PC-3 (cell line): Measurements from ENCODE around the gene LSM5. TPM values are rescaled to one million over a fixed set of nuclear protein-coding genes. Genes with fewer than 3 reads are reported as not detected.

Source experiments
- ATAC-seq: fragments of 200-7000 bp; cut with Tn5 transposase; 2 replicates; pipeline ENCODE4 v1.9.1; 2020; ENCODE audit warnings: mild to moderate bottlenecking, moderate library complexity
- BruUV-seq: library from RNA; stranded (reverse); fragments of 400-500 nt; replicated peaks from 2 replicates; lab custom pipeline; 2021; lab: Mats Ljungman, UMichigan
- CTCF ChIA-PET: fragments of 300-600 bp; sonication (Branson Sonifier 250); formaldehyde crosslinking; loops from one replicate; lab custom pipeline; 2022; ENCODE audit warnings: antibody characterized with exemption; lab: Charles Lee
- POLR2A ChIA-PET: fragments of 300-600 bp; sonication (Branson Sonifier 250); formaldehyde crosslinking; loops from one replicate; lab custom pipeline; 2022; ENCODE audit warnings: antibody characterized with exemption; ENCODE audit not compliant: unreplicated experiment; lab: Charles Lee
- DNase-seq: peaks from one replicate; pipeline ENCODE4 v3.0.0-alpha.2; 2015
- H2AFZ ChIP-seq: fragments of 300-600 bp; sonication (generic); 2 replicates; pipeline ENCODE4 v1.6.0; 2016; ENCODE audit warnings: antibody characterized with exemption, low read length
- H3F3A ChIP-seq: fragments of 300-600 bp; sonication (generic); one replicate; pipeline ENCODE4 v1.6.0; 2017; ENCODE audit warnings: antibody characterized with exemption, low read length, control low read depth, mild to moderate bottlenecking; ENCODE audit not compliant: unreplicated experiment
- H3K27ac ChIP-seq: fragments of 300-600 bp; sonication (generic); 2 replicates; pipeline ENCODE4 v1.5.1; 2016; ENCODE audit warnings: mild to moderate bottlenecking, low read length
- H3K27me3 ChIP-seq: fragments of 300-600 bp; sonication (generic); 2 replicates; pipeline ENCODE4 v1.6.1; 2016; ENCODE audit warnings: low read length, mixed read lengths
- H3K36me3 ChIP-seq: fragments of 300-600 bp; sonication (generic); 2 replicates; pipeline ENCODE4 v1.6.1; 2016; ENCODE audit warnings: low read depth, mixed run types, low read length, mixed read lengths
- H3K4me1 ChIP-seq: fragments of 300-600 bp; sonication (generic); 2 replicates; pipeline ENCODE4 v1.5.1; 2016; ENCODE audit warnings: low read length; ENCODE audit not compliant: insufficient read depth
- H3K4me2 ChIP-seq: fragments of 300-600 bp; sonication (generic); 2 replicates; pipeline ENCODE4 v1.6.0; 2016; ENCODE audit warnings: low read length
- H3K4me3 ChIP-seq: fragments of 300-600 bp; sonication (generic); 2 replicates; pipeline ENCODE4 v1.5.1; 2016; ENCODE audit warnings: mild to moderate bottlenecking, low read length, mixed read lengths
- H3K79me2 ChIP-seq: fragments of 300-600 bp; sonication (generic); 2 replicates; pipeline ENCODE4 v1.6.1; 2017; ENCODE audit warnings: low read length, mixed read lengths
- H3K9ac ChIP-seq: fragments of 300-600 bp; sonication (generic); 2 replicates; pipeline ENCODE4 v1.6.0; 2016; ENCODE audit warnings: mild to moderate bottlenecking, low read length
- H3K9me2 ChIP-seq: fragments of 300-600 bp; sonication (generic); replicated peaks from 2 replicates; pipeline ENCODE4 v1.6.1; 2016; ENCODE audit warnings: mixed run types, low read length, mixed read lengths
- H3K9me3 ChIP-seq: fragments of 300-600 bp; sonication (generic); 2 replicates; pipeline ENCODE4 v1.6.1; 2016; ENCODE audit warnings: low read length, mixed read lengths
- H4K20me1 ChIP-seq: fragments of 300-600 bp; sonication (generic); 2 replicates; pipeline ENCODE4 v1.6.1; 2016; ENCODE audit warnings: low read length, mixed read lengths
- EZH2 ChIP-seq: fragments of 300-600 bp; sonication (generic); IDR thresholded peaks from one replicate; pipeline ENCODE4 v1.6.1; 2017; ENCODE audit warnings: antibody characterized with exemption, mild to moderate bottlenecking, low read length; ENCODE audit not compliant: unreplicated experiment
- EZH2phosphoT487 ChIP-seq: fragments of 300-600 bp; sonication (generic); IDR thresholded peaks from 2 replicates; pipeline ENCODE4 v1.6.1; 2018; ENCODE audit warnings: mild to moderate bottlenecking, antibody characterized with exemption, low read length, borderline replicate concordance
- intact Hi-C: fragments of 100-400 bp; cut with micrococcal nuclease; formaldehyde crosslinking; loops from 2 replicates; pipeline ENCODE4 v1.9.0; 2023
- total RNA-seq: library from RNA; depleted of rRNA; stranded (reverse); fragments of >200 nt; gene quantifications from 2 replicates; pipeline ENCODE4 v1.2.3, GENCODE V29; 2014
- TF ChIP-seq, protein P1 (sequence below): fragments of 300-600 bp; sonication (generic); conservative IDR thresholded peaks from 2 replicates; pipeline ENCODE4 v1.5.1; 2017; ENCODE audit warnings: antibody characterized with exemption, low read depth, mild to moderate bottlenecking, low read length

LSM5 gene
- total RNA-seq, 1 experiment from 2014 or later: 24.8 TPM

- TF ChIP-seq EZH2: no peak
- TF ChIP-seq, protein P1, sequence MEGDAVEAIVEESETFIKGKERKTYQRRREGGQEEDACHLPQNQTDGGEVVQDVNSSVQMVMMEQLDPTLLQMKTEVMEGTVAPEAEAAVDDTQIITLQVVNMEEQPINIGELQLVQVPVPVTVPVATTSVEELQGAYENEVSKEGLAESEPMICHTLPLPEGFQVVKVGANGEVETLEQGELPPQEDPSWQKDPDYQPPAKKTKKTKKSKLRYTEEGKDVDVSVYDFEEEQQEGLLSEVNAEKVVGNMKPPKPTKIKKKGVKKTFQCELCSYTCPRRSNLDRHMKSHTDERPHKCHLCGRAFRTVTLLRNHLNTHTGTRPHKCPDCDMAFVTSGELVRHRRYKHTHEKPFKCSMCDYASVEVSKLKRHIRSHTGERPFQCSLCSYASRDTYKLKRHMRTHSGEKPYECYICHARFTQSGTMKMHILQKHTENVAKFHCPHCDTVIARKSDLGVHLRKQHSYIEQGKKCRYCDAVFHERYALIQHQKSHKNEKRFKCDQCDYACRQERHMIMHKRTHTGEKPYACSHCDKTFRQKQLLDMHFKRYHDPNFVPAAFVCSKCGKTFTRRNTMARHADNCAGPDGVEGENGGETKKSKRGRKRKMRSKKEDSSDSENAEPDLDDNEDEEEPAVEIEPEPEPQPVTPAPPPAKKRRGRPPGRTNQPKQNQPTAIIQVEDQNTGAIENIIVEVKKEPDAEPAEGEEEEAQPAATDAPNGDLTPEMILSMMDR: no peak
- TF ChIP-seq EZH2phosphoT487: no peak
- Histone ChIP-seq H3K79me2 (peaks cover 53% of the 10 kb centered on the region), H3K9me3 (no peaks in the 10 kb centered on the region), H3K4me3 (peak overlapping the region; percentile 95), H2AFZ (peak overlapping the region; percentile 93), H3K4me1 (peaks cover 11% of the 10 kb centered on the region; the same call in 1 of the 2 replicates), H3K9me2 (no peaks in the 10 kb centered on the region), H3K4me2 (peak overlapping the region; percentile 94), H3F3A (no peaks in the 10 kb centered on the region), H3K27me3 (no peaks in the 10 kb centered on the region), H3K9ac (peak overlapping the region; percentile 89), H3K36me3 (no peaks in the 10 kb centered on the region), H3K27ac (peak overlapping the region; percentile 48), H4K20me1 (0 out of 2 replicates have a peak, but pooled peaks cover 6% of the 10 kb centered on the region)
- intact Hi-C loops: loop anchor here (1.0 to 10.0 kb wide), 4 partner anchors 82 to 550 kb away; partner anchors contain the start of gene KBTBD2
- ChIA-PET POLR2A (no interaction called here), CTCF (no interaction called here)
- DNase-seq: no peak
- no TSS peak for BruUV-seq
- peak; percentile 9 for ATAC-seq
Measured at GRCh38 chr7:32494946-32495297, 4.7 kb upstream of the LSM5 start.

- H3K36me3 ChIP-seq: peaks cover 12% of the 10 kb centered on the region; the same call in 1 of the 2 replicates
- no peaks in the 10 kb centered on the region for H4K20me1 ChIP-seq
- H3K4me1 ChIP-seq: peaks cover 14% of the 10 kb centered on the region; the same call in 1 of the 2 replicates
- H3K4me2 ChIP-seq: peak overlapping the region; percentile 91
- H3K27me3 ChIP-seq: no peaks in the 10 kb centered on the region
- ChIA-PET POLR2A (no interaction called here), CTCF (no interaction called here)
- no peak for DNase-seq
- peak overlapping the region; percentile 83 for H3K9ac ChIP-seq
- ATAC-seq: peak; percentile 6
- H3K9me2 ChIP-seq: no peaks in the 10 kb centered on the region
- H3K27ac ChIP-seq: peak overlapping the region; percentile 70
- H2AFZ ChIP-seq: peak overlapping the region; percentile 98
- peak overlapping the region; percentile 91 for H3K4me3 ChIP-seq
- TSS peak; percentile 31 for BruUV-seq
- no peaks in the 10 kb centered on the region for H3K9me3 ChIP-seq
- intact Hi-C loops: loop anchor here (1.0 to 10.0 kb wide), 6 partner anchors 88 to 618 kb away; partner anchors contain the start of gene KBTBD2
- peaks cover 29% of the 10 kb centered on the region for H3K79me2 ChIP-seq
- TF ChIP-seq EZH2phosphoT487 (no peak), EZH2 (no peak)
- TF ChIP-seq, protein P1: no peak
- no peaks in the 10 kb centered on the region for H3F3A ChIP-seq
Measured at GRCh38 chr7:32489788-32490126, 423 bp downstream of the LSM5 start.

GRCh38 chr7:32481921-32482320, 8.3 kb downstream of the LSM5 start:
- H3K27ac ChIP-seq: no peak overlapping the region
- H3K36me3 ChIP-seq: peaks cover 7% of the 10 kb centered on the region; the same call in 1 of the 2 replicates
- ChIA-PET CTCF (no interaction called here), POLR2A (no interaction called here)
- H3K27me3 ChIP-seq: no peaks in the 10 kb centered on the region
- no peak for DNase-seq
- H3K4me1 ChIP-seq: peaks cover 8% of the 10 kb centered on the region
- no peak overlapping the region for H3K4me3 ChIP-seq
- intact Hi-C loops: no loop called here
- H2AFZ ChIP-seq: no peak overlapping the region
- H3K79me2 ChIP-seq: no peaks in the 10 kb centered on the region
- no TSS peak for BruUV-seq
- no peak for ATAC-seq
- no peaks in the 10 kb centered on the region for H3K9me3 ChIP-seq
- TF ChIP-seq EZH2phosphoT487: no peak
- TF ChIP-seq EZH2: no peak
- no peak overlapping the region for H3K9ac ChIP-seq
- H4K20me1 ChIP-seq: no peaks in the 10 kb centered on the region
- no peaks in the 10 kb centered on the region for H3K9me2 ChIP-seq
- H3K4me2 ChIP-seq: no peak overlapping the region
- H3F3A ChIP-seq: no peaks in the 10 kb centered on the region
